WTC11 (cell line): ENCODE measurements around the gene OSBPL10.

Source experiments
- ATF3 ChIP-seq: sonication (generic); formaldehyde crosslinking; conservative IDR thresholded peaks from 2 replicates; pipeline ENCODE4 v1.8.1; 2022; ENCODE audit warnings: mild to moderate bottlenecking, missing genetic modification reagents
- CTCF ChIP-seq: fragments of 200-600 bp; IDR thresholded peaks from 2 replicates; pipeline ENCODE4 v1.8.0; 2022; ENCODE audit warnings: antibody characterized with exemption
- FOXK1 ChIP-seq: sonication (generic); formaldehyde crosslinking; IDR thresholded peaks from 2 replicates; pipeline ENCODE4 v1.8.0; 2022; ENCODE audit warnings: mild to moderate bottlenecking, moderate library complexity, missing genetic modification reagents
- MAX ChIP-seq: sonication (generic); formaldehyde crosslinking; IDR thresholded peaks from 2 replicates; pipeline ENCODE4 v1.8.0; 2022; ENCODE audit warnings: mild to moderate bottlenecking, missing genetic modification reagents
- NFE2L1 ChIP-seq: sonication (generic); formaldehyde crosslinking; IDR thresholded peaks from 2 replicates; pipeline ENCODE4 v1.8.1; 2023; ENCODE audit warnings: missing genetic modification reagents
- STAT6 ChIP-seq: sonication (generic); formaldehyde crosslinking; conservative IDR thresholded peaks from 2 replicates; pipeline ENCODE4 v1.8.1; 2023; ENCODE audit warnings: mild to moderate bottlenecking, low read depth, missing genetic modification reagents, moderate library complexity

GRCh38 chr3:31929826-31930502 lies 51.1 kb downstream of the OSBPL10 start:
- no peak for TF ChIP-seq MAX (CRISPR knock-in tag)
- TF ChIP-seq CTCF = no peak
- TF ChIP-seq FOXK1 (CRISPR knock-in tag) = no peak
- no peak for TF ChIP-seq STAT6 (CRISPR knock-in tag)
- no peak for TF ChIP-seq NFE2L1 (CRISPR knock-in tag)
- TF ChIP-seq ATF3 (CRISPR knock-in tag) = no peak
